ENCODE measurements around the gene ZNF497.

The ZNF497 gene

DNA sequence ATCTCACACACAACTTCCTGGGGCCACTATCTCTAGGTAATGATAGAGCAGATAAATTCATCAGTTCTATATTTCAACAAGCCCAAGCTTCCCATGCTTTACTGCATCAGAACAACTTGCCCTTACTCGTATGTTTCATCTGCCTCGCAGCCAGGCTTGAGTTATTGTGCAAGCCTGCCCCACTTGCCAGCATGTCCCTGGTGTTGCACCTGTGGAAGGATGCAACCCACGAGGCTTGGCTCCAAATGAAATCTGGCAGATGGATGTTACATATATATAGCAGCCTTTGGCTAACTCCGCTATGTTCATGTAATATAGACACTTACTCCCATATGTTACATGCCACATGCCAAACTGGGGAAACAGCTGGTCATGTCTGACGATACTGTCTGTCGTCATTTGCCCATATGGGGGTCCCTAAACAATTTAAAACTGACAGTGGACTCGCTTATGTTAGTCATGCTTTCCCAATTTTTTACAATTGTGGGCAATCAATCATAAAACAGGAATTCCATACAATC, 51.1 kb downstream of the ZNF497 start:
- TF ChIP-seq, protein P1, sequence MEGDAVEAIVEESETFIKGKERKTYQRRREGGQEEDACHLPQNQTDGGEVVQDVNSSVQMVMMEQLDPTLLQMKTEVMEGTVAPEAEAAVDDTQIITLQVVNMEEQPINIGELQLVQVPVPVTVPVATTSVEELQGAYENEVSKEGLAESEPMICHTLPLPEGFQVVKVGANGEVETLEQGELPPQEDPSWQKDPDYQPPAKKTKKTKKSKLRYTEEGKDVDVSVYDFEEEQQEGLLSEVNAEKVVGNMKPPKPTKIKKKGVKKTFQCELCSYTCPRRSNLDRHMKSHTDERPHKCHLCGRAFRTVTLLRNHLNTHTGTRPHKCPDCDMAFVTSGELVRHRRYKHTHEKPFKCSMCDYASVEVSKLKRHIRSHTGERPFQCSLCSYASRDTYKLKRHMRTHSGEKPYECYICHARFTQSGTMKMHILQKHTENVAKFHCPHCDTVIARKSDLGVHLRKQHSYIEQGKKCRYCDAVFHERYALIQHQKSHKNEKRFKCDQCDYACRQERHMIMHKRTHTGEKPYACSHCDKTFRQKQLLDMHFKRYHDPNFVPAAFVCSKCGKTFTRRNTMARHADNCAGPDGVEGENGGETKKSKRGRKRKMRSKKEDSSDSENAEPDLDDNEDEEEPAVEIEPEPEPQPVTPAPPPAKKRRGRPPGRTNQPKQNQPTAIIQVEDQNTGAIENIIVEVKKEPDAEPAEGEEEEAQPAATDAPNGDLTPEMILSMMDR (IDR thresholded peaks at IDR 0.05): no peak

- TF ChIP-seq, protein P1 (IDR thresholded peaks at IDR 0.05): no peak
Measured at GRCh38 chr19:58307736-58308135, 54.8 kb downstream of the ZNF497 start.

GRCh38 chr19:58305932-58306323, 56.6 kb downstream of the ZNF497 start:
- TF ChIP-seq, protein P1 (IDR thresholded peaks at IDR 0.05): no peak

GRCh38 chr19:58305065-58305931, 57.3 kb downstream of the ZNF497 start, which contains the start of gene ERVK3-1:
TSS of gene ERVK3-1 (plus strand) at chr19:58305377. CDS start at chr19:58312169, 6,792 bp downstream.
- TF ChIP-seq, protein P1 (IDR thresholded peaks at IDR 0.05): no peak

- TF ChIP-seq, protein P1 (IDR thresholded peaks at IDR 0.05): no peak
Measured at GRCh38 chr19:58304748-58305064, 57.8 kb downstream of the ZNF497 start.

Measured in LNCAP (cell line).